H1 (cell line): ENCODE measurements around the gene ESPNL. TPM values are rescaled to one million over a fixed set of nuclear protein-coding genes. Genes with fewer than 3 reads are reported as not detected.

Experiments
- ASH2L ChIP-seq: fragments of 200-600, 300-600 bp; sonication (generic); IDR thresholded peaks from one replicate; pipeline ENCODE4 v1.7.1; 2017; ENCODE audit warnings: low read length
- EP300 ChIP-seq, 2 experiments: IDR thresholded peaks; 1 replicate in 1 of 2; 2 replicates in 1 of 2; pipeline ENCODE4 v1.6.1; 2011 to 2012; ENCODE audit warnings: low read depth in 2 of 2, low read length in 2 of 2, mild to moderate bottlenecking in 2 of 2, borderline replicate concordance in 1 of 2, inconsistent platforms in 1 of 2, moderate library complexity in 1 of 2
- HDAC2 ChIP-seq, 2 experiments: fragments of 300-600 bp in 1 of 2; sonication (generic) in 1 of 2; IDR thresholded peaks; 2 replicates each; pipeline ENCODE4 v1.6.1; 2011 to 2012; ENCODE audit warnings: low read depth in 2 of 2, low read length in 2 of 2, mild to moderate bottlenecking in 2 of 2, moderate library complexity in 2 of 2, borderline replicate concordance in 1 of 2, inconsistent platforms in 1 of 2
- POU5F1 ChIP-seq: IDR thresholded peaks from 2 replicates; pipeline ENCODE4 v1.6.1; 2011; ENCODE audit warnings: low read depth, mild to moderate bottlenecking, low read length, moderate library complexity
- RBBP5 ChIP-seq: IDR thresholded peaks from 2 replicates; pipeline ENCODE4 v1.7.1; 2012; ENCODE audit warnings: low read depth, mild to moderate bottlenecking, inconsistent platforms, low read length, moderate library complexity, borderline replicate concordance
- polyA plus RNA-seq, 7 experiments: library from polyadenylated mRNA; depleted of rRNA in 3 of 7; stranded (reverse) in 5 of 7; unstranded in 2 of 7; fragments of >200 nt in 5 of 7; fragments of 200-250 nt in 2 of 7; gene quantifications; 1 replicate in 5 of 7; 2 replicates in 1 of 7; 4 replicates in 1 of 7; pipeline versions ENCODE4 v1.2.1 to v1.2.3, GENCODE V29; 2011 to 2013; ENCODE audit warnings: missing spikeins in 2 of 7, mixed read lengths in 2 of 7
- total RNA-seq: library from RNA; stranded (reverse); fragmentation: NEBNext Ultra II Directional; extraction: Animal tissue kit (Norgen Biotek cat#: 25700); gene quantifications from 2 replicates; pipeline ENCODE4 v1.2.1, GENCODE V29; 2021
- TF ChIP-seq, protein P1 (sequence below): fragments of 300-600 bp; sonication (generic); IDR thresholded peaks from 2 replicates; pipeline ENCODE4 v1.7.1; 2012; ENCODE audit warnings: low read length, moderate library complexity, mild to moderate bottlenecking, inconsistent platforms; ENCODE audit not compliant: insufficient replicate concordance

The ESPNL gene
- total and polyA plus RNA-seq, 2 of the 8 experiments (the other 6 are each of a cell fraction or from before 2014, with no cell fraction given) = 0.68 to 1.3 TPM

DNA sequence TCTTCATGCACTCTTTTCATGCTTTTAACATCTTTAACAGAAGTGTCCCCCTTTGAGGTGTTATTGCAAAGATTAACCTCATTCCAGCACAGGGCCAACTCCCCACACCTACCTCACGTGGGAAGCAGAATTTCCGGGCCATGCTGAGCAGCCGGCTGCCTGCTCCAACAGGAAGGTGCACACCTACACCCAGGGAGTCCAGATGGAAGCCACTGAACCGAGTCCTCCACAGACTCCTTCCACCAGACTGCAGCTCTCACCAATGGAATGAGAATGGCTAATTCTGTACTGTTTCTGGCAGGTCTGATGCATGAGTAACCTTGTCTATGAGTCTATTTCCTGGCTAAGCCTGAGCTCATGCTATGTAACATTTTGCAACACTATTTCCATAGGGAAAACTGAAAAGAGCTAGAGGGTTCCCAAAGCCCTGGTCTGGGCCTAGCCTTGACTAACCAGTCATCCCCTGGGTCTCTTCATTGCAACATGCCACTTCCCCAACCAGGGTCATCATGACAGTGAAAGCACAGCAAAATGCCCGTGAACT, 69.6 kb downstream of the ESPNL start (continued):
- TF ChIP-seq, protein P1, sequence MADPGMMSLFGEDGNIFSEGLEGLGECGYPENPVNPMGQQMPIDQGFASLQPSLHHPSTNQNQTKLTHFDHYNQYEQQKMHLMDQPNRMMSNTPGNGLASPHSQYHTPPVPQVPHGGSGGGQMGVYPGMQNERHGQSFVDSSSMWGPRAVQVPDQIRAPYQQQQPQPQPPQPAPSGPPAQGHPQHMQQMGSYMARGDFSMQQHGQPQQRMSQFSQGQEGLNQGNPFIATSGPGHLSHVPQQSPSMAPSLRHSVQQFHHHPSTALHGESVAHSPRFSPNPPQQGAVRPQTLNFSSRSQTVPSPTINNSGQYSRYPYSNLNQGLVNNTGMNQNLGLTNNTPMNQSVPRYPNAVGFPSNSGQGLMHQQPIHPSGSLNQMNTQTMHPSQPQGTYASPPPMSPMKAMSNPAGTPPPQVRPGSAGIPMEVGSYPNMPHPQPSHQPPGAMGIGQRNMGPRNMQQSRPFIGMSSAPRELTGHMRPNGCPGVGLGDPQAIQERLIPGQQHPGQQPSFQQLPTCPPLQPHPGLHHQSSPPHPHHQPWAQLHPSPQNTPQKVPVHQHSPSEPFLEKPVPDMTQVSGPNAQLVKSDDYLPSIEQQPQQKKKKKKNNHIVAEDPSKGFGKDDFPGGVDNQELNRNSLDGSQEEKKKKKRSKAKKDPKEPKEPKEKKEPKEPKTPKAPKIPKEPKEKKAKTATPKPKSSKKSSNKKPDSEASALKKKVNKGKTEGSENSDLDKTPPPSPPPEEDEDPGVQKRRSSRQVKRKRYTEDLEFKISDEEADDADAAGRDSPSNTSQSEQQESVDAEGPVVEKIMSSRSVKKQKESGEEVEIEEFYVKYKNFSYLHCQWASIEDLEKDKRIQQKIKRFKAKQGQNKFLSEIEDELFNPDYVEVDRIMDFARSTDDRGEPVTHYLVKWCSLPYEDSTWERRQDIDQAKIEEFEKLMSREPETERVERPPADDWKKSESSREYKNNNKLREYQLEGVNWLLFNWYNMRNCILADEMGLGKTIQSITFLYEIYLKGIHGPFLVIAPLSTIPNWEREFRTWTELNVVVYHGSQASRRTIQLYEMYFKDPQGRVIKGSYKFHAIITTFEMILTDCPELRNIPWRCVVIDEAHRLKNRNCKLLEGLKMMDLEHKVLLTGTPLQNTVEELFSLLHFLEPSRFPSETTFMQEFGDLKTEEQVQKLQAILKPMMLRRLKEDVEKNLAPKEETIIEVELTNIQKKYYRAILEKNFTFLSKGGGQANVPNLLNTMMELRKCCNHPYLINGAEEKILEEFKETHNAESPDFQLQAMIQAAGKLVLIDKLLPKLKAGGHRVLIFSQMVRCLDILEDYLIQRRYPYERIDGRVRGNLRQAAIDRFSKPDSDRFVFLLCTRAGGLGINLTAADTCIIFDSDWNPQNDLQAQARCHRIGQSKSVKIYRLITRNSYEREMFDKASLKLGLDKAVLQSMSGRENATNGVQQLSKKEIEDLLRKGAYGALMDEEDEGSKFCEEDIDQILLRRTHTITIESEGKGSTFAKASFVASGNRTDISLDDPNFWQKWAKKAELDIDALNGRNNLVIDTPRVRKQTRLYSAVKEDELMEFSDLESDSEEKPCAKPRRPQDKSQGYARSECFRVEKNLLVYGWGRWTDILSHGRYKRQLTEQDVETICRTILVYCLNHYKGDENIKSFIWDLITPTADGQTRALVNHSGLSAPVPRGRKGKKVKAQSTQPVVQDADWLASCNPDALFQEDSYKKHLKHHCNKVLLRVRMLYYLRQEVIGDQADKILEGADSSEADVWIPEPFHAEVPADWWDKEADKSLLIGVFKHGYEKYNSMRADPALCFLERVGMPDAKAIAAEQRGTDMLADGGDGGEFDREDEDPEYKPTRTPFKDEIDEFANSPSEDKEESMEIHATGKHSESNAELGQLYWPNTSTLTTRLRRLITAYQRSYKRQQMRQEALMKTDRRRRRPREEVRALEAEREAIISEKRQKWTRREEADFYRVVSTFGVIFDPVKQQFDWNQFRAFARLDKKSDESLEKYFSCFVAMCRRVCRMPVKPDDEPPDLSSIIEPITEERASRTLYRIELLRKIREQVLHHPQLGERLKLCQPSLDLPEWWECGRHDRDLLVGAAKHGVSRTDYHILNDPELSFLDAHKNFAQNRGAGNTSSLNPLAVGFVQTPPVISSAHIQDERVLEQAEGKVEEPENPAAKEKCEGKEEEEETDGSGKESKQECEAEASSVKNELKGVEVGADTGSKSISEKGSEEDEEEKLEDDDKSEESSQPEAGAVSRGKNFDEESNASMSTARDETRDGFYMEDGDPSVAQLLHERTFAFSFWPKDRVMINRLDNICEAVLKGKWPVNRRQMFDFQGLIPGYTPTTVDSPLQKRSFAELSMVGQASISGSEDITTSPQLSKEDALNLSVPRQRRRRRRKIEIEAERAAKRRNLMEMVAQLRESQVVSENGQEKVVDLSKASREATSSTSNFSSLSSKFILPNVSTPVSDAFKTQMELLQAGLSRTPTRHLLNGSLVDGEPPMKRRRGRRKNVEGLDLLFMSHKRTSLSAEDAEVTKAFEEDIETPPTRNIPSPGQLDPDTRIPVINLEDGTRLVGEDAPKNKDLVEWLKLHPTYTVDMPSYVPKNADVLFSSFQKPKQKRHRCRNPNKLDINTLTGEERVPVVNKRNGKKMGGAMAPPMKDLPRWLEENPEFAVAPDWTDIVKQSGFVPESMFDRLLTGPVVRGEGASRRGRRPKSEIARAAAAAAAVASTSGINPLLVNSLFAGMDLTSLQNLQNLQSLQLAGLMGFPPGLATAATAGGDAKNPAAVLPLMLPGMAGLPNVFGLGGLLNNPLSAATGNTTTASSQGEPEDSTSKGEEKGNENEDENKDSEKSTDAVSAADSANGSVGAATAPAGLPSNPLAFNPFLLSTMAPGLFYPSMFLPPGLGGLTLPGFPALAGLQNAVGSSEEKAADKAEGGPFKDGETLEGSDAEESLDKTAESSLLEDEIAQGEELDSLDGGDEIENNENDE = no peak
- TF ChIP-seq RBBP5 (no peak), ASH2L (no peak), HDAC2 (IDR thresholded peaks at IDR 0.05; ENCODE audit: borderline replicate concordance in 1 of 2, low read depth in 2 of 2, low read length in 2 of 2) (no peak), EP300 (IDR thresholded peaks at IDR 0.05; ENCODE audit: borderline replicate concordance in 1 of 2, low read depth in 2 of 2, low read length in 2 of 2) (no peak), POU5F1 (no peak)
